ENCODE data around the gene CADM3.

GRCh38 chr1:159208175-159208825, 36.9 kb downstream of the CADM3 start:
- TF ChIP-seq CTCF (IDR thresholded peaks at IDR 0.05) (no peak), POLR2A (IDR thresholded peaks at IDR 0.05) (no peak)
